NCI-H2171 treated with DMSO at 0.1 percent for 48 hours (cell line): ENCODE results near the gene USH1C.

Experiments used
- DNase-seq: peaks from one replicate; lab custom pipeline; 2025; lab: John Stamatoyannopoulos, UW

The USH1C gene

DNA sequence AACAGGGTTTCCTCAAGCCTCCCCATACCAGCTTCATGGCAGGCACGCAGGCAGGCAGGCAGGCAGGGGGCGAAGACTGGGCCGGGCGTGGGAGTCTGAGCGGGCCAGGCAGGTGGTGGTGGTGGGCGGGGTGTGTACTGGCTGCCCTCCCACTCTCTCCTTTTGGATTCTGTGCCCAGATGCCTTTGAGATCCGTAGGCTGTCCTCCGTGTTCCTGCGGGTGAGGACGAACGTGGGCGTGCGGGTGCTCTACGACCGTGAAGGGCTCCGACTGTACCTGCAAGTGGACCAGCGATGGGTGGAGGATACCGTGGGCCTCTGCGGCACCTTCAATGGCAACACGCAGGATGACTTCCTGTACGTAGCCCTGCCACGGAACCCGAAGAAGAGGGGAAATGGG, 25.8 kb upstream of the USH1C start:
- no peak for DNase-seq

DNA sequence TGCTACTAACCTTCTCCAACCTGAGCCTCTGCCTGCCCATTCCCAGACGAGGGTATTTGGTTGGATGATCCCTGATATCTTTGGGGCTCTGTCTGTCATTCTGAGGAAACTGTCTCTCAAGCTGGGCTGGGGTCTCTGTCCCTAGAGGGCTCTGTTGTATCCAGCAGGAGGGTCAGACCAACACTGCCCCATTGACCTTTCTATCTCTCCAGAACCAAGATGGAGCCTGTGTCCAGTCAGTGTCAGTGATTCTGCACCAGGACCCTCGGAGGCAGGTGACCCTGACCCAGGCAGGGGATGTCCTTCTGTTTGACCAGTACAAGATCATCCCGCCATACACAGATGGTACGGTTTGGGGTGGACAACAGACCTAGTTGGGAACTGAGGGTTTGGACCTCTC, 24.7 kb upstream of the USH1C start:
- no peak for DNase-seq

DNA sequence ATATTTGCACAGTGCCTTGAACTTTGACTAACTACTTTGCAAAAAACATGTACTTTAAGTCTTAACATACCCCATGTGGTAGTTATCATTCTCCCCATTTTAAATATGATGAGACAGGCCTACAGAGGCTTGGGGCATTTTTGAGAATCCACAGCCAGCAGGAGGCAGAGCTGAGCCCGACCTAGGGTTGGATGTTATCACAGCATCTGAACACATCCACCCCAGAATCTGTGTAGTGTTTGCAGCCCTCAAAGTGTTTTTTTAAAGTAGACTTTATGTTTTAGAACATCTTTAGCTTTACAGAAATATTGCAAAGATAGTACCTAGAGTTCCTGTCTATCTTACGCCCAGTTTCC, 20.4 kb upstream of the USH1C start:
- no peak for DNase-seq

GRCh38 chr11:17563961-17564686, 19.9 kb upstream of the USH1C start:
- DNase-seq = no peak

- DNase-seq = no peak
Observed at GRCh38 chr11:17563231-17563646, 19.0 kb upstream of the USH1C start.

- DNase-seq = no peak
Observed at GRCh38 chr11:17561526-17561925, 17.3 kb upstream of the USH1C start.

GRCh38 chr11:17561111-17561415, 16.8 kb upstream of the USH1C start:
- no peak for DNase-seq

- DNase-seq = no peak
Observed at GRCh38 chr11:17560281-17561110, 16.3 kb upstream of the USH1C start.

DNA sequence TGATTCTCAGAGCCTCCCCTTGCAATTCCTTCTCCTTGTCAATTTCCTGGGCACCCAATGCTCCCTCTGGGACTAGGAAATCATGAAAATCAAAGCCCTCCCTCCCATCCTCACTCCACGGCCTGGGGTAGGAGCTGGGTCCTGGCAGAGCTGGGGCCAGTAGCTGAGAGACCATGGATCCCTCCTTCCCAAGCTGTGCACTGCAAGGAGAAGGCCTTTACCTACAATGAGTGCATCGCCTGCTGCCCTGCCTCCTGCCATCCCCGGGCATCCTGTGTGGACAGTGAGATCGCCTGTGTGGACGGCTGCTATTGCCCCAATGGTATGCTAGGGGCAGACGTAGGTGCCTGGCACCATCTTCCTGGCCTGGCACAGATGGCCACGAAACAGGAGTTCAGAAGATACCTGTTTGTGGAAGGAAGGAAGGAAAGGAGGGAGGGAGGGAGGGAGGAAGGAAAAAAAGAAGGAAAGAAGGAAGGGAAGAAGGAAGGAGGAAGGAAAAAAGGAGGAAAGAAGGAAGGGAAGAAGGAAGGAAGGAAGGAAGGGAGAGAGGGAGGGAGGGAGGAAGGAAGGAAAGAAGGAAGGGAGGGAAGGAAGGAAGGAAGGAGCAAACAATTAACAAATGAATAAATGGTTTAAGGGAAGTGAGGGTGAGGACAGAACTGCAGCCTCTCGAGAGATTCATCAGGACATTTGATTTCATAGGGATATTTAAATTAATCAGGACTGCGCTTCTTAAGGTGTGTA, 15.3 kb upstream of the USH1C start:
- no peak for DNase-seq

GRCh38 chr11:17558916-17559315, 14.7 kb upstream of the USH1C start:
- DNase-seq = no peak

DNA sequence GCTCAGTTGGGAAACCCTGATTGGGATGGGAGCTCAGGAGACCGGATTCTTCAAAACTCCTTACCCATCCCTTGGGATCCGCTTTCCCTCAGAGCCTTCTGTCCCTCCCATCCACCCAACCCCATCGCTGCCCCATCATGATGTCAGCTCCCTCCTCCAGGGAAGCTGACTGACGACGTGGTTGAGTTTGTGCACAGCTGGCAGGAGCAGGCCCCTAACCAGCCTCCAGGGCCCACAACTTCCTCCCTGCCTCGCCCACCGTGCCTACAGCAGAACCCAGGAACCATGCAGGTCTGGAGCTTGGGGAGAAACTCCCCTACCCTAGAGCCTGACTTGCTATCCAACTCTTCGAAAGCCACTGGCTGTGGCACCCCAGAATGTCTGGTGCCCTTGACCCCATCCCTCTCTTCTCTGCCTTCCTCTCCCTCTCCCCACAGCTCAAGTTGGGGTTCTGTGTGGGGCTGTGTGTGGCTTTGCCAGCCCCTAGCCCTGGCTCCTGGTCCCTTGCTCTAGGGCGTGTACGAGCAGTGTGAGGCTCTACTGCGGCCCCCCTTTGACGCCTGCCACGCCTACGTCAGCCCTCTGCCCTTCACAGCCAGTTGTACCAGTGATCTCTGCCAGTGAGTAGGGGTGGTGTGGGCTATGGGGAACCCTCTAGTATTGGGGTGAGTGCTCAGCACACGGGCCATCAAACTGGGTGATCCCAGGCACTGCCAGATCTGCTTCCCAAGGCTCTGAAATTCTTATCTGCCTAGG, 14.0 kb upstream of the USH1C start:
- DNase-seq = no peak

- DNase-seq = no peak
Observed at GRCh38 chr11:17556999-17557398, 12.8 kb upstream of the USH1C start.

DNA sequence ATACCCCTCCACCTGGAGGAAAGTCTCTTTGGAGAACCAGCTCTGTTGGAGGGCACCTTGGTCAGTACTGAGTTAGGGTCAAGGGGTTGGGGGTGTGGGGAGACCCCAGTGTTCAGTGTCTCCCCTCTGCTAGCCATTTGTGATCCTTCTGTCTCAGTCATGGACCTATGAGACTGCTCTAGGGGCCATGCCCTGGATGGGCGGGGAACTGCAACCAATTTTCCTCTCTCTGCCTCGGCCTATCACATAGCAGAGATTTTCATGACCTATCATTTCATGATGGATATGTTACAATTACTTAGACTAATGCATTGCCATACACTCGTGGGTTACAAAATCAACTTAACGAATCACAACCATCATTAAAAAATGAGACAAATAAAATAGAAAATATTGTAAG, 10.3 kb upstream of the USH1C start:
- no peak for DNase-seq

- DNase-seq = no peak
Observed at GRCh38 chr11:17553249-17553546, 9.0 kb upstream of the USH1C start.

DNA sequence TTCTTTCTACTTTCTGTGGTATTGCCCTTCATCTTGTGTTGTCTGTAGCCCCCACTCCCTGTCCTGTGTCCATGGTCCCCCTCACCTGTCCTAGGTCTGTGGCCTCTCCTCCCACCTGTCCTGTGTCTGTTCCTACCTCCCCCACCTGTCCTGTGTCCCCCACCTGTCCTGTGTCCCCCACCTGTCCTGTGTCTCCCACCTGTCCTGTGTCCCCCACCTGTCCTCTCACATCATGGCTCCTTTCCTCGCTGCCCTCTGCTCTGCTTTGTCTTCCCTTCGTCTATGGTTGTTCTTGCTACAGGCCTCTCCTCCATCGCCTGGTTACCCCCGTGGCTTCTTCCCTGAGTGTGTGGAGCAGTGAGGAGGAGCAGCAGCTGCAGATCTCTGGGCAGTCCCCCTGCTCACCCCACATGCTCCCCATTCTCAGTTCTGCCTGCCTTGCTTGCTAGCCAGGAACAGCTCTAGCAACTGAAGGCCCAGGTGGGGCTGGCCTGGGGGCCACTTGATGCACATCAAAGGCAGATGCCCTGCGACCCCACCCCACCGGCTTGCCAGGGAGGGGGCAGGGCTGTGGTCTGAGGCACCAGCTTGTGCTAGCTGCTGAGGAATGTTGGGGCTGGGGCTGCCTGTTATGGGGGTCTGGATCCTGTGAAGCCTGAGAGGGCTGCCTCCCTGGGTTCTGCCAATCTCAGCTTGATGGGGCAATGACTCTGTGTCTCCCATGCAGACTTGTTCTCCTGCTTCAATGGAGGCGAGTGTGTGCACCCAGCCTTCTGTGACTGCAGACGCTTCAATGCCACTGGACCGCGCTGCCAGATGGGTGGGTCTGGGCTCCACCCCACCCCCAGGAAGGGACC, 8.4 kb upstream of the USH1C start:
- no peak for DNase-seq

DNA sequence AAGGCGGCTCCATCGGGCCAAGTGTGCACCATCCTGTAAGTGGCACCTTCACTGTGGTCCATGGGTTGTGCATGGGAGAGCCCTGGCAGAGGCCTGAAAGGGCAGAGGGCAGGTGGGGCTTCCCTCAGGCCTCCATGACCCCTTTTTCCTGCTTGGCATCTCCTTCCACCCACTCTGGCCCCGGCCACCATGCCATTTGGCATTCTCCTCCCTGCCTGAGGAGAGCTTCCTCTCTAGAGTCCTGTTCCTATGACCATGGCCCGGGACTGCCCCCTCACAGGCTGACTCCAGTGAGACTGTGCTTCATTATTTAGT, 7.8 kb upstream of the USH1C start:
- no peak for DNase-seq

- DNase-seq = no peak
Observed at GRCh38 chr11:17551347-17552040, 7.3 kb upstream of the USH1C start.

GRCh38 chr11:17550450-17551346, 6.5 kb upstream of the USH1C start:
- DNase-seq = no peak

DNA sequence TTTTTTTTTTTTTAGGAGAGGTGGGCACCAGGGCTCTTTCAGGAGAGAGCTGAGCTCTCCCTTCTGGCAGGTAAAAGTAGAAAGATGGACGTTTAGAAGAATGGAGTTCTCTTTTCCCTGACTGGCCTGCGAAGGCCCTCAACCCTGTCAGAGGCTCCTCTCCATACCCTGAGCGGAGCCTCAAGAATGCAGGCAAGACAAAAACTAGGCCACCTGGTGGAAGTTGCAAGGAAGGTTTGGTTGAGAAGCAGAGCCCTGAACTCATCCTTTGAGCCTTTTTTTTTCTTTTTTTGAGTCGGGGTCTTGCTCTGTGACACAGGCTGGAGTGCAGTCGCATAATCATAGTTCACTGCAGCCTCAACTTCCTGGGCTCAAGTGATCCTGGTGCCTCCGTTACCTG, 4.2 kb upstream of the USH1C start:
- no peak for DNase-seq

GRCh38 chr11:17547932-17548331, 3.7 kb upstream of the USH1C start:
- DNase-seq = no peak
